Parathyroid adenoma (tissue), 2 donors: Measurements from ENCODE around the gene FAM76B.

Experiments used
- H2AFZ ChIP-seq: fragments of 300-600 bp; sonication (generic); one replicate; pipeline ENCODE4 v1.7.0; 2017; ENCODE audit warnings: antibody characterized with exemption, mild to moderate bottlenecking
- H3K27ac ChIP-seq: fragments of 300-600 bp; sonication (generic); one replicate; pipeline ENCODE4 v1.7.0; 2017
- H3K27me3 ChIP-seq: fragments of 300-600 bp; sonication (generic); one replicate; pipeline ENCODE4 v1.7.0; 2017; ENCODE audit warnings: low read length; ENCODE audit not compliant: control insufficient read depth, insufficient read depth
- H3K36me3 ChIP-seq: fragments of 300-600 bp; sonication (generic); one replicate; pipeline ENCODE4 v1.7.0; 2017; ENCODE audit warnings: low read length; ENCODE audit not compliant: control insufficient read depth, insufficient read depth
- H3K4me1 ChIP-seq: fragments of 300-600 bp; sonication (generic); one replicate; pipeline ENCODE4 v1.7.0; 2017; ENCODE audit warnings: control low read depth
- H3K4me2 ChIP-seq: fragments of 300-600 bp; sonication (generic); one replicate; pipeline ENCODE4 v1.7.0; 2017; ENCODE audit warnings: low read length
- H3K4me3 ChIP-seq: fragments of 300-600 bp; sonication (generic); one replicate; pipeline ENCODE4 v1.7.0; 2017; ENCODE audit warnings: low read depth, low read length
- H3K79me2 ChIP-seq: fragments of 300-600 bp; sonication (generic); one replicate; pipeline ENCODE4 v1.7.0; 2017; ENCODE audit warnings: control low read depth
- H3K9ac ChIP-seq: fragments of 300-600 bp; sonication (generic); one replicate; pipeline ENCODE4 v1.7.0; 2017; ENCODE audit warnings: mild to moderate bottlenecking
- H3K9me3 ChIP-seq: fragments of 300-600 bp; sonication (generic); one replicate; pipeline ENCODE4 v1.7.0; 2017; ENCODE audit warnings: low read length; ENCODE audit not compliant: control insufficient read depth
- CTCF ChIP-seq: fragments of 300-600 bp; sonication (generic); IDR thresholded peaks from one replicate; pipeline ENCODE4 v1.7.0; 2017; ENCODE audit warnings: antibody characterized with exemption, mild to moderate bottlenecking
- donor health status: primary hyperparathyroidism.

Gene FAM76B

GRCh38 chr11:95789506-95790122 is at the start of gene FAM76B:
TSS of gene FAM76B (minus strand) at chr11:95789782. CDS start at chr11:95789478, 304 bp downstream.
- no peaks in the 10 kb centered on the region for H3K36me3 ChIP-seq
- H3K9ac ChIP-seq: peak within 1 kb of the TSS; percentile 72
- H3K27me3 ChIP-seq: no peaks in the 10 kb centered on the region
- H3K27ac ChIP-seq: peak within 1 kb of the TSS; percentile 99
- TF ChIP-seq CTCF: no peak
- peak within 1 kb of the TSS; percentile 96 for H2AFZ ChIP-seq
- no peaks in the 10 kb centered on the region for H3K9me3 ChIP-seq
- peak within 1 kb of the TSS; percentile 92 for H3K4me2 ChIP-seq
- peak within 1 kb of the TSS; percentile 89 for H3K4me3 ChIP-seq
- peaks cover 12% of the 10 kb centered on the region for H3K79me2 ChIP-seq
- H3K4me1 ChIP-seq: no peaks in the 10 kb centered on the region

GRCh38 chr11:95835768-95836488 is 46.3 kb upstream of the FAM76B start:
- H3K9me3 ChIP-seq: no peaks in the 10 kb centered on the region
- no peak overlapping the region for H3K4me2 ChIP-seq
- no peak overlapping the region for H2AFZ ChIP-seq
- TF ChIP-seq CTCF: peak; percentile 70
- H3K36me3 ChIP-seq: no peaks in the 10 kb centered on the region
- no peaks in the 10 kb centered on the region for H3K4me1 ChIP-seq
- H3K9ac ChIP-seq: no peak overlapping the region
- no peak overlapping the region for H3K4me3 ChIP-seq
- H3K79me2 ChIP-seq: no peaks in the 10 kb centered on the region
- no peaks in the 10 kb centered on the region for H3K27me3 ChIP-seq
- H3K27ac ChIP-seq: no peak overlapping the region

- TF ChIP-seq CTCF: no peak
- Histone ChIP-seq H3K4me2 (no peak overlapping the region), H3K36me3 (no peaks in the 10 kb centered on the region), H3K79me2 (no peaks in the 10 kb centered on the region), H3K9ac (no peak overlapping the region), H2AFZ (no peak overlapping the region), H3K27me3 (no peaks in the 10 kb centered on the region), H3K27ac (no peak overlapping the region), H3K4me1 (no peaks in the 10 kb centered on the region), H3K4me3 (no peak overlapping the region), H3K9me3 (no peaks in the 10 kb centered on the region)
Measured at GRCh38 chr11:95835351-95835750, 45.8 kb upstream of the FAM76B start.

- H3K27ac ChIP-seq: no peak overlapping the region
- no peaks in the 10 kb centered on the region for H3K9me3 ChIP-seq
- no peaks in the 10 kb centered on the region for H3K79me2 ChIP-seq
- H3K4me3 ChIP-seq: no peak overlapping the region
- H3K4me1 ChIP-seq: no peaks in the 10 kb centered on the region
- H3K27me3 ChIP-seq: no peaks in the 10 kb centered on the region
- no peak overlapping the region for H2AFZ ChIP-seq
- no peak for TF ChIP-seq CTCF
- H3K9ac ChIP-seq: no peak overlapping the region
- no peaks in the 10 kb centered on the region for H3K36me3 ChIP-seq
- H3K4me2 ChIP-seq: no peak overlapping the region
Measured at GRCh38 chr11:95833378-95833777, 43.8 kb upstream of the FAM76B start.
